Aorta (tissue), 5 donors: ENCODE measurements around the gene KIAA1217. TPM values are rescaled to one million over a fixed set of nuclear protein-coding genes. Genes with fewer than 3 reads are reported as not detected.

Experiments
- ATAC-seq: fragments of 200-7000 bp; cut with Tn5 transposase; one replicate; pipeline ENCODE4 v1.9.1; 2022; ENCODE audit warnings: moderate library complexity; ENCODE audit not compliant: low FRiP score
- DNase-seq, 2 donors: peaks; one replicate each; pipeline ENCODE4 v3.0.0-alpha.2; 2020
- H3K27ac ChIP-seq, 2 donors: one replicate each; pipeline ENCODE4 v1.5.1; 2013; ENCODE audit warnings: low read length in 2 of 2, mild to moderate bottlenecking in 2 of 2, moderate library complexity in 2 of 2, control low read depth in 1 of 2, inconsistent platforms in 1 of 2, low read depth in 1 of 2
- H3K27me3 ChIP-seq, 2 donors: one replicate each; pipeline ENCODE4 v1.6.1; 2013; ENCODE audit warnings: control low read depth in 1 of 2, low read length in 1 of 2, mild to moderate bottlenecking in 1 of 2, moderate library complexity in 1 of 2; ENCODE audit not compliant: insufficient read depth in 2 of 2, control insufficient read depth in 1 of 2
- H3K36me3 ChIP-seq, 2 donors: one replicate each; pipeline ENCODE4 v1.6.1; 2013; ENCODE audit warnings: control low read depth in 1 of 2, low read length in 1 of 2, mild to moderate bottlenecking in 1 of 2; ENCODE audit not compliant: insufficient read depth in 2 of 2, control insufficient read depth in 1 of 2
- H3K4me1 ChIP-seq, 2 donors: one replicate each; pipeline ENCODE4 v1.6.1; 2013; ENCODE audit warnings: low read length in 2 of 2, control low read depth in 1 of 2, mild to moderate bottlenecking in 1 of 2, moderate library complexity in 1 of 2; ENCODE audit not compliant: insufficient read depth in 2 of 2, control insufficient read depth in 1 of 2
- H3K4me3 ChIP-seq, 2 donors: one replicate each; pipeline ENCODE4 v1.5.1; 2013; ENCODE audit warnings: low read length in 2 of 2, control low read depth in 1 of 2, mild to moderate bottlenecking in 1 of 2
- H3K9me3 ChIP-seq: one replicate; pipeline ENCODE4 v1.6.1; 2013; ENCODE audit warnings: mild to moderate bottlenecking, low read length; ENCODE audit not compliant: control insufficient read depth
- WGBS, 2 donors: extraction: QIAGEN DNeasy Blood & Tissue Kit; methylation state at CpG; one replicate each; pipeline ENCODE4 v1.1.7; 2013; 5-methylcytosine and 5-hydroxymethylcytosine counted together
- intact Hi-C, 2 donors: fragments of 100-400 bp; cut with DNase I; formaldehyde crosslinking; loops; one replicate each; pipeline versions ENCODE4 v1.14.2 to v1.15.0; 2022
- polyA plus RNA-seq, 2 donors: library from polyadenylated mRNA; stranded (reverse); fragments of 200-250 nt; gene quantifications; one replicate each; pipeline ENCODE4 v1.2.3, GENCODE V29; 2013
- total RNA-seq, 2 donors: library from RNA; stranded (reverse); fragmentation: NEBNext Ultra II Directional; extraction: Animal tissue kit (Norgen Biotek cat#: 25700); gene quantifications; one replicate each; pipeline ENCODE4 v1.2.1, GENCODE V29; 2021
- donor health status: healthy with polysubstance abuse.
- donor health status: Bipolar disorder and iron deficiency.
- donor health status: DM: no; HTN: no; CAD: no.
- donor health status: DM: no; HTN: no; CAD: no.
- donor health status: DM: yes; HTN: yes; CAD: no.

The KIAA1217 gene
- total and polyA plus RNA-seq, 4 donors = 2.5 to 18.3 (median 11.1) TPM

- 39 to 45% methylated on average over 6 of the region's 6 CpGs for WGBS, 2 donors
- no peak for DNase-seq
- no peaks in the 10 kb centered on the region for H3K27me3 ChIP-seq
- ATAC-seq = no peak
- no peak overlapping the region for H3K4me3 ChIP-seq
- peaks cover 0 to 8% of the 10 kb centered on the region in 2 donors for H3K4me1 ChIP-seq
- peak overlapping the region in 1 of 2 donors; percentile 17 for H3K27ac ChIP-seq
- intact Hi-C loops = loop anchor here in 1 of 2 donors (5.0 kb wide), 1 partner anchor 33 kb away; no protein-coding TSS in a partner anchor
- H3K9me3 ChIP-seq = no peaks in the 10 kb centered on the region
- no peaks in the 10 kb centered on the region for H3K36me3 ChIP-seq
These were observed 131.5 kb downstream of the KIAA1217 start for GRCh38 chr10:24340446-24340845.

- no peaks in the 10 kb centered on the region for H3K9me3 ChIP-seq
- no peaks in the 10 kb centered on the region for H3K27me3 ChIP-seq
- WGBS, 2 donors = 61 to 80% methylated on average over 7 of the region's 7 CpGs
- H3K27ac ChIP-seq = peak overlapping the region; percentile 43 to 51
- H3K4me3 ChIP-seq = no peak overlapping the region
- no peak for ATAC-seq
- H3K36me3 ChIP-seq = no peaks in the 10 kb centered on the region
- intact Hi-C loops = loop anchor here in 1 of 2 donors (5.0 kb wide), 1 partner anchor 34 kb away; no protein-coding TSS in a partner anchor
- no peak for DNase-seq
- peaks cover 0 to 8% of the 10 kb centered on the region in 2 donors for H3K4me1 ChIP-seq
These were observed 131.9 kb downstream of the KIAA1217 start for GRCh38 chr10:24340883-24341282.

- Histone ChIP-seq H3K27me3 (no peaks in the 10 kb centered on the region), H3K4me1 (peaks cover 0 to 8% of the 10 kb centered on the region in 2 donors), H3K36me3 (no peaks in the 10 kb centered on the region), H3K27ac (peak overlapping the region in 1 of 2 donors; percentile 43), H3K9me3 (no peaks in the 10 kb centered on the region), H3K4me3 (no peak overlapping the region)
- intact Hi-C loops = loop anchor here in 1 of 2 donors (5.0 kb wide), 1 partner anchor 34 kb away; no protein-coding TSS in a partner anchor
- ATAC-seq (no peak), DNase-seq (no peak)
- 16 to 22% methylated on average over 4 of the region's 4 CpGs for WGBS, 2 donors
These were observed 132.4 kb downstream of the KIAA1217 start for GRCh38 chr10:24341371-24341770.

GRCh38 chr10:24341897-24342296 lies 133.0 kb downstream of the KIAA1217 start:
- intact Hi-C loops = loop anchor here in 1 of 2 donors (5.0 kb wide), 1 partner anchor 35 kb away; no protein-coding TSS in a partner anchor
- H3K27me3 ChIP-seq = no peaks in the 10 kb centered on the region
- DNase-seq (no peak), ATAC-seq (no peak)
- peaks cover 0 to 8% of the 10 kb centered on the region in 2 donors for H3K4me1 ChIP-seq
- H3K27ac ChIP-seq = peak overlapping the region in 1 of 2 donors; percentile 16
- H3K4me3 ChIP-seq = no peak overlapping the region
- WGBS, 2 donors = 60 to 81% methylated on average over 2 of the region's 2 CpGs
- H3K36me3 ChIP-seq = no peaks in the 10 kb centered on the region
- no peaks in the 10 kb centered on the region for H3K9me3 ChIP-seq

- H3K4me3 ChIP-seq = peak overlapping the region in 1 of 2 donors; percentile 54
These were observed 134.7 kb downstream of the KIAA1217 start for GRCh38 chr10:24343686-24344085.

GRCh38 chr10:24344279-24344678 lies 135.3 kb downstream of the KIAA1217 start:
- Histone ChIP-seq H3K27me3 (no peaks in the 10 kb centered on the region), H3K27ac (peak overlapping the region; percentile 35 to 87), H3K9me3 (no peaks in the 10 kb centered on the region), H3K4me1 (peaks cover 0 to 4% of the 10 kb centered on the region in 2 donors), H3K36me3 (no peaks in the 10 kb centered on the region), H3K4me3 (peak overlapping the region in 1 of 2 donors; percentile 54)
- no peak for DNase-seq
- ATAC-seq = no peak
- 0 to 5% methylated on average over 4 of the region's 4 CpGs for WGBS, 2 donors
- intact Hi-C loops = loop anchor here in 1 of 2 donors (5.0 kb wide), 1 partner anchor 37 kb away; no protein-coding TSS in a partner anchor

More at GRCh38 chr10:24343686-24344085, 134.7 kb downstream of the KIAA1217 start:
- no peaks in the 10 kb centered on the region for H3K9me3 ChIP-seq
- H3K27ac ChIP-seq = peak overlapping the region in 1 of 2 donors; percentile 12
- DNase-seq (no peak), ATAC-seq (no peak)
- 1 to 3% methylated on average over 4 of the region's 4 CpGs for WGBS, 2 donors
- H3K36me3 ChIP-seq = no peaks in the 10 kb centered on the region
- intact Hi-C loops = loop anchor here in 1 of 2 donors (5.0 kb wide), 1 partner anchor 36 kb away; no protein-coding TSS in a partner anchor
- H3K4me1 ChIP-seq = peaks cover 0 to 4% of the 10 kb centered on the region in 2 donors
- no peaks in the 10 kb centered on the region for H3K27me3 ChIP-seq

GRCh38 chr10:24344695-24345463 lies 135.9 kb downstream of the KIAA1217 start:
- Histone ChIP-seq H3K27me3 (no peaks in the 10 kb centered on the region), H3K9me3 (no peaks in the 10 kb centered on the region), H3K36me3 (no peaks in the 10 kb centered on the region), H3K4me1 (peaks cover 1 to 4% of the 10 kb centered on the region in 2 donors), H3K27ac (peak overlapping the region; percentile 48 to 87), H3K4me3 (no peak overlapping the region)
- ATAC-seq (no peak), DNase-seq (no peak)
- 37 to 39% methylated on average over 7 of the region's 7 CpGs for WGBS, 2 donors
- intact Hi-C loops = loop anchor here in 1 of 2 donors (5.0 kb wide), 1 partner anchor 38 kb away; no protein-coding TSS in a partner anchor

- WGBS, 2 donors = 62 to 74% methylated on average over 5 of the region's 5 CpGs
- Histone ChIP-seq H3K4me3 (no peak overlapping the region), H3K4me1 (peaks cover 1 to 4% of the 10 kb centered on the region in 2 donors), H3K27me3 (no peaks in the 10 kb centered on the region), H3K36me3 (no peaks in the 10 kb centered on the region), H3K9me3 (no peaks in the 10 kb centered on the region), H3K27ac (no peak overlapping the region)
- intact Hi-C loops = no loop called here
- DNase-seq = no peak
- ATAC-seq = no peak
These were observed 138.1 kb downstream of the KIAA1217 start for GRCh38 chr10:24346877-24347519.
